Prostate gland (tissue), 2 donors: ENCODE results near the gene ZMPSTE24. TPM values are rescaled to one million over a fixed set of nuclear protein-coding genes. Genes with fewer than 3 reads are reported as not detected.
A peak's percentile ranks its signal among the peaks of the same experiment; 100 is the strongest.

Experiments used
- DNase-seq: peaks from one replicate; pipeline ENCODE4 v3.0.0-alpha.2; 2019; ENCODE audit warnings: low spot score
- H3K27ac ChIP-seq, 2 donors: fragments of 200-600 bp; sonication (generic); 2 replicates each; pipeline ENCODE4 v1.5.1; 2017 to 2019
- H3K27me3 ChIP-seq: fragments of 200-600 bp; sonication (generic); replicated peaks from 2 replicates; pipeline ENCODE4 v1.5.1; 2019; ENCODE audit not compliant: insufficient read depth
- H3K36me3 ChIP-seq, 2 donors: fragments of 200-600 bp; sonication (generic); 1 replicate in 1 of 2; 2 replicates in 1 of 2; pipeline versions ENCODE4 v1.5.1 to v1.8.1; 2017 to 2019
- H3K4me1 ChIP-seq: fragments of 200-600 bp; sonication (generic); replicated peaks from 2 replicates; pipeline ENCODE4 v1.5.1; 2019
- H3K4me3 ChIP-seq, 2 donors: fragments of 200-600 bp; sonication (generic); 2 replicates each; pipeline ENCODE4 v1.5.1; 2017 to 2019
- H3K9me3 ChIP-seq: fragments of 200-600 bp; sonication (generic); 2 replicates; pipeline ENCODE4 v1.5.1; 2017
- POLR2A ChIP-seq: fragments of 450-650 bp; IDR thresholded peaks from one replicate; pipeline ENCODE4 v1.6.1; 2016; ENCODE audit warnings: antibody characterized with exemption, mild to moderate bottlenecking
- POLR2AphosphoS5 ChIP-seq: sonication (generic); formaldehyde crosslinking; IDR thresholded peaks from one replicate; pipeline ENCODE4 v1.6.1; 2017; ENCODE audit warnings: antibody characterized with exemption
- WGBS: methylation state at CpG from one replicate; pipeline ENCODE4 v1.1.5; 2018; 5-methylcytosine and 5-hydroxymethylcytosine counted together
- intact Hi-C: fragments of 100-400 bp; cut with DNase I; formaldehyde crosslinking; loops from one replicate; pipeline ENCODE4 v1.14.2; 2022
- total RNA-seq, 2 donors: library from RNA; depleted of rRNA; stranded (reverse); fragments of >200 nt; gene quantifications; one replicate each; pipeline ENCODE4 v1.1.0, GENCODE V29; 2016
- TF ChIP-seq, protein P1 (sequence below), 4 experiments: fragments of 200-600 bp in 2 of 4; fragments of 450-650 bp in 2 of 4; sonication (generic) in 2 of 4; IDR thresholded peaks; 1 replicate in 3 of 4; 2 replicates in 1 of 4; pipeline ENCODE4 v1.5.1; 2016 to 2019; ENCODE audit warnings: antibody characterized with exemption in 4 of 4, mild to moderate bottlenecking in 2 of 4, moderate library complexity in 2 of 4

ZMPSTE24 gene
- total RNA-seq, 2 donors from 2014 or later, result 32.8 to 57.7 TPM

DNA sequence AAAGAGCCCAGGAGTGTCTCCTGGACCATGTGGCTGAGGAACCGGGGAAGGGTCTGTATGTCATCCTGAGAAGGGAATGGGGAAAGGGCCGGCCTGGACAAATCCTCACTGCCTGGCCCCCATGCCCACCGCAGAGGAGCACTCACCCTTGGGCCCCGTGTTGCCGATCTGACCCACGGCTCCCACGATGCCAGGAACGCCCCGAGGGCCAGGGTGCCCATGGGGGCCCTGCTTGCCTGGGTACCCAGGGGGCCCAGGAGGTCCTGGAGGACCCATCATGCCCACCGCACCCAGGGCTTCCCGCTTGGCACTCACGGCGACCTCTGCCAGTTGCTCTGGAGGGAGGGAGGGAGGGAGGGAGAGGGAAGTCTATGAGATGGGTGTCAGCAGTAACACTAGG is 44.4 kb downstream of the ZMPSTE24 start:
- Histone ChIP-seq H3K9me3 (no peaks in the 10 kb centered on the region), H3K36me3 (no peaks in the 10 kb centered on the region), H3K27ac (no peak overlapping the region), H3K27me3 (no peaks in the 10 kb centered on the region), H3K4me3 (no peak overlapping the region), H3K4me1 (peaks cover 8% of the 10 kb centered on the region)
- intact Hi-C loops, result no loop called here
- DNase-seq, result no peak
- WGBS, result 91% methylated on average over 13 of the region's 13 CpGs
- TF ChIP-seq POLR2AphosphoS5 (no peak), POLR2A (no peak)
- TF ChIP-seq, protein P1, sequence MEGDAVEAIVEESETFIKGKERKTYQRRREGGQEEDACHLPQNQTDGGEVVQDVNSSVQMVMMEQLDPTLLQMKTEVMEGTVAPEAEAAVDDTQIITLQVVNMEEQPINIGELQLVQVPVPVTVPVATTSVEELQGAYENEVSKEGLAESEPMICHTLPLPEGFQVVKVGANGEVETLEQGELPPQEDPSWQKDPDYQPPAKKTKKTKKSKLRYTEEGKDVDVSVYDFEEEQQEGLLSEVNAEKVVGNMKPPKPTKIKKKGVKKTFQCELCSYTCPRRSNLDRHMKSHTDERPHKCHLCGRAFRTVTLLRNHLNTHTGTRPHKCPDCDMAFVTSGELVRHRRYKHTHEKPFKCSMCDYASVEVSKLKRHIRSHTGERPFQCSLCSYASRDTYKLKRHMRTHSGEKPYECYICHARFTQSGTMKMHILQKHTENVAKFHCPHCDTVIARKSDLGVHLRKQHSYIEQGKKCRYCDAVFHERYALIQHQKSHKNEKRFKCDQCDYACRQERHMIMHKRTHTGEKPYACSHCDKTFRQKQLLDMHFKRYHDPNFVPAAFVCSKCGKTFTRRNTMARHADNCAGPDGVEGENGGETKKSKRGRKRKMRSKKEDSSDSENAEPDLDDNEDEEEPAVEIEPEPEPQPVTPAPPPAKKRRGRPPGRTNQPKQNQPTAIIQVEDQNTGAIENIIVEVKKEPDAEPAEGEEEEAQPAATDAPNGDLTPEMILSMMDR (IDR thresholded peaks at IDR 0.05), result no peak

DNA sequence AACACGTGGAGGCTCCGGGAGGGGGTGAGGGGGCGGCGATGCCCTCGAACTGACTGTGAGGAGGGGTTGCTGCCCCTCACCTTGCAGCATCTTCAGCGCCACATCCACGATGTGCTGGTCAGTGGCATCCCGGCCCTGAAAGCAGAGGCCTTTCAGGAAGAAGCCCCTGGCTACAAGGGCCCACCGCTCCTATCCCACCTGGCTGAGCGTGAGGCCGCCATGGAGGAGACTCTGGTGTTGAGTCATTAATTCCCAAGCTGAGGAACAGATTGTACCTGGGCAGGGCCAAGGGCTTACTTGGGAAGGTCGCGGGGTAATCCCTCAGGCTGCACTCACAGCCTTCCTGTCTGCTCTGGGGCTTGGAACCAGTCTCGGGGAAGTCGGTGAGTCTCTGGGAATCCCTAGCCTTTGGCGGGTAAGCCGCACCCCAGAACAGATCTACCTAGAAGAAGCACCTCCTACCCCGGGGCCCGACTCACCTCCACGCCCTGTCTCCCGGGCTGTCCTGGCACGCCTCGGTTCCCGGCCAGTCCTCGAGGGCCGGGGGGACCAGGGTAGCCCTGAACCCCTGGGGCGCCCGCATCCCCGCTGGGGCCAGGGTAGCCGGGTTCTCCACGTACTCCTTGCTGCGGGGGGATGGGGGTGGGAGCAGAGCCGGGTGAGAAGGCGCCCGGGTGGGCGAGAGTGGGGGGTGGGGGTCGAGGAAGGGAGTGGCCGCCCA is 45.2 kb downstream of the ZMPSTE24 start:
- no peak overlapping the region for H3K27ac ChIP-seq
- DNase-seq, result no peak
- H3K9me3 ChIP-seq, result no peaks in the 10 kb centered on the region
- H3K27me3 ChIP-seq, result no peaks in the 10 kb centered on the region
- H3K4me1 ChIP-seq, result peaks cover 8% of the 10 kb centered on the region
- TF ChIP-seq POLR2A, result no peak
- TF ChIP-seq POLR2AphosphoS5, result no peak
- TF ChIP-seq, protein P1 (IDR thresholded peaks at IDR 0.05), result no peak
- H3K4me3 ChIP-seq, result no peak overlapping the region
- 76% methylated on average over 29 of the region's 38 CpGs for WGBS
- intact Hi-C loops, result no loop called here
- no peaks in the 10 kb centered on the region for H3K36me3 ChIP-seq

DNA sequence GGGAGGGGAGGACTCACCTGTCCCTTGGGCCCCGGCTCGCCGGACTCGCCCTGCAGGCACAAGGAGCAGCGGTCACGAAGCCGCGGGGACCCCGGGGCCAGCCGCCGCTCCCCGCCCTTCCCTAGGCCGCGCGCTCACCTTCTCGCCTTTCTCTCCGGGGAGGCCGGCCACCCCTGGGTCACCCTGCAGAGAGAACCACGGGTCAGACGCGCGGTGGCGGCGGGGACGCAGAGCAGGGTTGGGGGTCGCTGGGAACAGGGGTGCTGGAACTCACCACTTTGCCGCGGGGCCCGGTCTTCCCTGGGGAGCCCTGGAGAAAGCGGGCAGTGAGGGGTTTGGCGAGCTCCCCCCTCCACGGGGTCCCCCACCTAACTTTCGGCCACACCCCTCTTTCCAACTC is 45.8 kb downstream of the ZMPSTE24 start:
- Histone ChIP-seq H3K4me1 (peaks cover 8% of the 10 kb centered on the region), H3K27ac (no peak overlapping the region), H3K27me3 (no peaks in the 10 kb centered on the region), H3K4me3 (no peak overlapping the region), H3K9me3 (no peaks in the 10 kb centered on the region), H3K36me3 (no peaks in the 10 kb centered on the region)
- no peak for DNase-seq
- 71% methylated on average over 33 of the region's 33 CpGs for WGBS
- TF ChIP-seq, protein P1 (IDR thresholded peaks at IDR 0.05), result no peak
- TF ChIP-seq POLR2AphosphoS5 (no peak), POLR2A (no peak)
- intact Hi-C loops, result no loop called here

DNA sequence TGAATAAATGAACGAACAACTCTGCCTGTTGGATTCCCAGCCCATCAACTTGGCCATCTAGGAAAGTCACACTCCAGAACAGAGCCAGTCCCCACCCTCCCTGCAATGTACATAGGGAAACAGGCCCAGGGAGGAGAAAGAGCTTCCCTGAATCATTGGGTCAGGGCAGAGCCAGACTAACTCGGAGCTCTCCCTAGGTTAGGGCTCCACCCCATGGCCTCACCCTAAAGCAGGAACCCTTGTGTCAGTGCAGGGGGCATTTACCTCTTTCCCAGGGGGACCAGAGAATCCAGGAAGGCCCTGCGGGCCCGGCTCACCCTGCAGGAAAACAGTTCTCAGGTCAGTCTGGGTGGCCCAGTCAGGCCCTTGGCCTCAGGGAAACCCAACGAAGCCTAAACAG is 47.4 kb downstream of the ZMPSTE24 start:
- WGBS, result 40% methylated on average over 2 of the region's 5 CpGs
- Histone ChIP-seq H3K4me3 (no peak overlapping the region), H3K27ac (peak overlapping the region; percentile 24 to 63), H3K36me3 (no peaks in the 10 kb centered on the region), H3K4me1 (peaks cover 8% of the 10 kb centered on the region), H3K9me3 (no peaks in the 10 kb centered on the region), H3K27me3 (no peaks in the 10 kb centered on the region)
- TF ChIP-seq, protein P1 (IDR thresholded peaks at IDR 0.05), result peak in 1 of 4 experiments; percentile 35
- TF ChIP-seq POLR2A, result no peak
- peak; percentile 15 for TF ChIP-seq POLR2AphosphoS5
- no peak for DNase-seq
- intact Hi-C loops, result no loop called here

DNA sequence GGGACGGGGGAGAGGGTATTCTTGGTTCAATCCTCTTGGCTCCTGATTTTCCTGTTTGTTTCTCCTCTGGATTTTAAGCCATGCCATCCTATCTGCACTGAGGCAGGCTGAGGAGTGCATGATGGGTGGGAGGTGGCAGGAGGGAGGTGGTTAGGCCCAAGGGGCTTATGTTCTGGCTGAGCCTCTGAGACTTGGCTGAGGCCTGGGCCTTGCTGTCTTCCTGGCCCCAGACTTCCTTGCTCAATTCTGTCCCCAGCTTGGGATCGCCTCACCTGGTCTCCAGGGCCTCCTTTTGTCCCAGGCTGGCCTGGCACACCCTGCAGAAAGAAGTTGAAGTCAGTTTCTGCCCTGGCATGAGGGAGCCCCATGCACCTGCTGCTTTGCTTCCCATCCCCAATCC is 47.8 kb downstream of the ZMPSTE24 start:
- peaks cover 8% of the 10 kb centered on the region for H3K4me1 ChIP-seq
- TF ChIP-seq, protein P1 (IDR thresholded peaks at IDR 0.05), result no peak
- TF ChIP-seq POLR2A, result no peak
- TF ChIP-seq POLR2AphosphoS5, result no peak
- intact Hi-C loops, result no loop called here
- no peak for DNase-seq
- no peak overlapping the region for H3K4me3 ChIP-seq
- no peaks in the 10 kb centered on the region for H3K9me3 ChIP-seq
- WGBS, result 76% methylated on average over 2 of the region's 2 CpGs
- no peaks in the 10 kb centered on the region for H3K36me3 ChIP-seq
- no peaks in the 10 kb centered on the region for H3K27me3 ChIP-seq
- H3K27ac ChIP-seq, result peak overlapping the region; percentile 24 to 63
